Measurements from ENCODE around the gene NCBP3.
"Not testable (repeated sequence)": the region's sequence is repeated elsewhere in the genome, so short reads cannot be mapped to it uniquely, and the experiment has no call there.

Gene NCBP3

GRCh38 chr17:3882276-3882675 lies 36.2 kb upstream of the NCBP3 start:
- DNase-seq (ENCODE audit: low read depth in 2 of 2), result no peak

GRCh38 chr17:3880983-3881382 lies 34.9 kb upstream of the NCBP3 start:
- no peak for DNase-seq (ENCODE audit: low read depth in 2 of 2)

GRCh38 chr17:3879591-3880417 lies 33.8 kb upstream of the NCBP3 start:
- DNase-seq (ENCODE audit: low read depth in 2 of 2), result no peak

GRCh38 chr17:3879186-3879585 lies 33.1 kb upstream of the NCBP3 start:
- no peak for DNase-seq (ENCODE audit: low read depth in 2 of 2)

GRCh38 chr17:3877220-3877619 lies 31.2 kb upstream of the NCBP3 start:
- DNase-seq (ENCODE audit: low read depth in 2 of 2), result no peak

GRCh38 chr17:3875317-3875716 lies 29.3 kb upstream of the NCBP3 start:
- no peak for DNase-seq (ENCODE audit: low read depth in 2 of 2)

GRCh38 chr17:3873862-3874261 lies 27.8 kb upstream of the NCBP3 start:
- DNase-seq (ENCODE audit: low read depth in 2 of 2), result no peak

GRCh38 chr17:3870871-3871306 lies 24.8 kb upstream of the NCBP3 start:
- DNase-seq (ENCODE audit: low read depth in 2 of 2), result no peak

- DNase-seq (ENCODE audit: low read depth in 2 of 2), result no peak
Measured at GRCh38 chr17:3867606-3868005, 21.6 kb upstream of the NCBP3 start.

- no peak for DNase-seq (ENCODE audit: low read depth in 2 of 2)
Measured at GRCh38 chr17:3867106-3867505, 21.1 kb upstream of the NCBP3 start.

- DNase-seq (ENCODE audit: low read depth in 2 of 2), result no peak
Measured at GRCh38 chr17:3866276-3866675, 20.2 kb upstream of the NCBP3 start.

GRCh38 chr17:3865176-3865575 lies 19.1 kb upstream of the NCBP3 start:
- DNase-seq (ENCODE audit: low read depth in 2 of 2), result no peak

GRCh38 chr17:3864534-3864933 lies 18.5 kb upstream of the NCBP3 start:
- DNase-seq (ENCODE audit: low read depth in 2 of 2), result no peak

- no peak for DNase-seq (ENCODE audit: low read depth in 2 of 2)
Measured at GRCh38 chr17:3861761-3862681, 16.0 kb upstream of the NCBP3 start.

GRCh38 chr17:3860939-3861700 lies 15.1 kb upstream of the NCBP3 start:
- no peak for DNase-seq (ENCODE audit: low read depth in 2 of 2)

GRCh38 chr17:3859940-3860339 lies 13.9 kb upstream of the NCBP3 start:
- no peak for DNase-seq (ENCODE audit: low read depth in 2 of 2)

- DNase-seq (ENCODE audit: low read depth in 2 of 2), result no peak
Measured at GRCh38 chr17:3857261-3858105, 11.4 kb upstream of the NCBP3 start.

- DNase-seq (ENCODE audit: low read depth in 2 of 2), result not testable (repeated sequence)
Measured at GRCh38 chr17:3854204-3854603, 8.2 kb upstream of the NCBP3 start.

GRCh38 chr17:3852561-3852960 lies 6.5 kb upstream of the NCBP3 start:
- no peak for DNase-seq (ENCODE audit: low read depth in 2 of 2)

- DNase-seq (ENCODE audit: low read depth in 2 of 2), result no peak
Measured at GRCh38 chr17:3851461-3852100, 5.5 kb upstream of the NCBP3 start.

Measured in stimulated activated CD4-positive, alpha-beta T cell treated with anti-CD3 and anti-CD28 coated beads, Interleukin-1b, Interleukin-23, amount 100 ng/mL, for 1 hour (primary cell).